Stimulated activated CD4-positive, alpha-beta T cell treated with anti-CD3 and anti-CD28 coated beads, Interleukin-2, amount 100 ng/mL, for 4 hours (primary cell): ENCODE data around the gene TMEM214.

Experiments used
- DNase-seq: peaks from one replicate; pipeline ENCODE4 v3.0.0-alpha.2; 2020; ENCODE audit warnings: low read depth

The TMEM214 gene

DNA sequence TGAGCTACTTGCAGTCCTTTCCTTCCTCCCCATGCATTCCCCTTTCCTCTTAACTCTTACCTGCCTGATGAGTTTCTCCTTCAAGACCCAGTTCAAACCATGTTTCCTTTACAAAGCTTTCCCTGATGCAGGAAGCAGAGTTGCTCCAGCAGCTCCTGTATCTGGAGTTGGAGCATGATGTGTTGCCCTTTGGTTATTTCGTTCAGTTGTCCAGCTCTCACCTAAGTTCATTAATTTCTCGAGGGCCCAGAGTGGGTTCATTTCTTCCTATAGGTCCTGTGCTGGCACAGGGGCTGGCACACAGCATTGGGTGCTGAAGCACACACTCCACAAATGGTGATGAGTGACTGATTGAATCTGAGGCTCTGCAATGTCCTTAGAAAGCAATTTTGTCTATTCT, 23.0 kb upstream of the TMEM214 start:
- no peak for DNase-seq

DNA sequence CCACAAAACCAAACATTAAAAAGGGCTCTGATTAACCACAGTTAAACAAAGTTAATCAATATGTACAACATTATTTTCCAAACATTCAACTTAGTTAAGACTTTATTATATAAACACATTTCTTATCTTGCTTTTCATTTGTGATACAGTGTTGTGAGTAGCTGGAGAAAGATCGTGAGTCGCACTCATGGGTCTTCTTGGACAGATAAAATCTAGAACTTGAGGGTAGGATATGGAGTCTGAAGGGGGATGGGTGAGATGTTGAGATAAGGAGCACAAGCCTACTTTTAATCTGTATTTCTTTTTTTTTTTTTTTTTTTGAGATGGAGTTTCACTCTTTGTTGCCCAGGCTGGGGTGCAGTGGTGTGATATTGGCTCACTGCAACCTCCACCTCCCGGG, 22.6 kb upstream of the TMEM214 start:
- no peak for DNase-seq

DNA sequence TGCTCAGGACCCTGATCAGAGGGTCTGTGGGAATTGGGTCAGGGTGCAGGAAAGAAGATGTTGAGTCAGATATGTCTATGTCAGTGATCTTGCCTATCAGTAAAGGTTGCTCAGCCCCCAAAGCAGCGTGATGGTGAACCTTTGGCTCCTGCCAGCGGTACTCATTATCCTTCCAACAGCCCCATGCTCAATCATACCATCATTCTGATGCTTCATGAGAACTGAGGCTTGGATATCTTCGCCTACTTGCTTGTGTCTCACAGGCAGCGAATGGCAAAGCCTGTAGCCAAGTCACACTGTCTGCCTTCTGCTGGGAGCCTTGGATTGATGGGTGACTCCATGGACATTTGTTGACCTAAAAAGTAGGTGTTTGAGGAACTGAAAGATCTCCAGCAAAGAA, 19.0 kb upstream of the TMEM214 start:
- no peak for DNase-seq

DNA sequence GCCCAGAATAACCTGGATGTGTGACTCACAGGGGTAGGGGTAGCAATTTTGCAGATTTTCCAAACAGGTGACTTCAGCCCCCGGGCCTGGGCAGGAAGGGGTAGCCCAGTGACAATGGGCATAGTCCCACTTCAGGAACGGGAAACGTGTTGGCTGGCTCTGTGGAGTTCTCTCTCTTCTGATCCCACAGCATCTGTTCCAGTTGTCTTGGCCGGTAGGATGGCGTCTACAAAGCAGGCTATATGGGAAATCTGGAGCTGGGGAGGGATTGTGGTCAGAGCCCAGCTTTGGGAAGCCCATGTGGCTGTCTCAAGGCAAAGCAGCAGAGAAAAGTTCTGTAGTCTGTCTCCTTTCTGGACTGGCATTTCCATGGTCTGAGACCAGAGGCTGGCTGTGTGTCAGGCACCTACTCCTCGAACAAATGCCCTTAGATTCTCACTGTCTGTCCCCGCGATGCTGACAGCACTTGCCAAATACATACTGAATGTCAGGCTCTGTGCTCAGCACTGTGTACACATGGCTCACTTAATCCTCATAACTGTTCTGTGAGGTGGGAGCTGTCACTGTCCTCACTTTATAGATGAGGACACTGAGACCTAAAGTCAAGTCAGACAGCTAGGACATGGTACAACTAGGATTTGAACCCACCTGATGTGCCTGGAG, 17.9 kb upstream of the TMEM214 start:
- no peak for DNase-seq

DNA sequence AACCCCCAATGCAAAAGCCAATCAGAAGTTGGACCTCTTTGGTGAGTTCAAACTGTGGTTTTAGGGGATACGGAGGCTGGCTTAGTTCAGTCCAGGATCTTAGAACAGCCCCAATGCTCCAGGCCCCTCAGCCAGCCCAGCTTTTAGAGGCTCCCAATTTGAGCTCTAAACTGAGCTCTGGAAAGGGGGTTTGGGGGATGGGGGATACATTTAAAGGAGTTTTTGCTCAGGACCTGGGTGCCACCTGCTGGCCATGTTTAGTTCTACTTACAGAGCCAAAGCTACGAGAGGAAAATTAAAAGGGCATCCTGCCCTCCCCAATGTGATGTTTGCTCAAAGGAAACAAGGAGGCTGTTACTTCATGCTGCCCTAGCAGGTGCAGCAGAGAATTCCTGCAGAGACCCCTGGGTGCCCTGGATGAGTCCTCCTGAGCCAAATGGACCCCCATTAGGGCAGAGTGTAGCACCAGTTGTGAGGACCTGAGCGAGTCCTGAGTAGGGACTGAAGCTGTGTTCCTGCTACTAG, 15.9 kb upstream of the TMEM214 start:
- DNase-seq, result peak; percentile 16

DNA sequence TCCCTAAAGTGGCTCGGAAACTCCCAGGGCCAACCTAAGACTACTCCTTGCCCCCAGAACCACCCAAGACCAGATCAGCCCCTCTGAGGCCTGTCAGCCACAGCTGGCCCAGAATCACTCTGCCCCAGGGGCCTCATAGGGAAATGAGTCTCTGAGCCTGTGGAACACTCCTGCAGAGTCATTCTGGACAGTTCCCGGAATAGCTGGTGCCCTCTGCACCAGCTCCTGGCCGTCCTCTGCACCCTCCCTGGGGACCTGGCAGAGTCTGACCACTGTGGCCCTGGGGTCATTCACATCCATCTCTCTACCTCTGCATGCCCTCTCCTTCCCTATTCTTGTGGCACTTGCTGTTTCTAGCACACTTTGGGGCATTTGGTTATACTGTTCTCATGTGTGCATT, 14.6 kb upstream of the TMEM214 start:
- DNase-seq, result no peak

DNA sequence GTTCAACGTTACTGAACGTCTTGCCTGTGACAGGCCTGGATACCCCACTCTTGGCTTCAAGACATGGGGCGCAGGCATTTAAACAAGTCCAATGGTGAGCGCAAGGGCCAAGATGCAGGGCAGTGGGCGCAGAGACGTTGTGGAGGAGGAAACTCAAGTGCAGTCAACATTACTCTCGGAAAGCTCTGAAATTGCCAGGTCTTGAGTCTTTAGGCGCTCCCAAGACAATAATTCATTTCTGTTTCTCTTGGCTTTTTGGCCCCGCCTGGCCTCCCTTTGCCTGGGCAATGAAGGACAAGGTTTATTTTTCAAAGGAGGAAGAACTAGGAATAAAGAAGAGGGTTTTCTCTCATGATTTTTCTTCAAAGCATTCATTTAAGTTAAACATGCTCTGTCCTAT, 13.3 kb upstream of the TMEM214 start:
- DNase-seq, result no peak

DNA sequence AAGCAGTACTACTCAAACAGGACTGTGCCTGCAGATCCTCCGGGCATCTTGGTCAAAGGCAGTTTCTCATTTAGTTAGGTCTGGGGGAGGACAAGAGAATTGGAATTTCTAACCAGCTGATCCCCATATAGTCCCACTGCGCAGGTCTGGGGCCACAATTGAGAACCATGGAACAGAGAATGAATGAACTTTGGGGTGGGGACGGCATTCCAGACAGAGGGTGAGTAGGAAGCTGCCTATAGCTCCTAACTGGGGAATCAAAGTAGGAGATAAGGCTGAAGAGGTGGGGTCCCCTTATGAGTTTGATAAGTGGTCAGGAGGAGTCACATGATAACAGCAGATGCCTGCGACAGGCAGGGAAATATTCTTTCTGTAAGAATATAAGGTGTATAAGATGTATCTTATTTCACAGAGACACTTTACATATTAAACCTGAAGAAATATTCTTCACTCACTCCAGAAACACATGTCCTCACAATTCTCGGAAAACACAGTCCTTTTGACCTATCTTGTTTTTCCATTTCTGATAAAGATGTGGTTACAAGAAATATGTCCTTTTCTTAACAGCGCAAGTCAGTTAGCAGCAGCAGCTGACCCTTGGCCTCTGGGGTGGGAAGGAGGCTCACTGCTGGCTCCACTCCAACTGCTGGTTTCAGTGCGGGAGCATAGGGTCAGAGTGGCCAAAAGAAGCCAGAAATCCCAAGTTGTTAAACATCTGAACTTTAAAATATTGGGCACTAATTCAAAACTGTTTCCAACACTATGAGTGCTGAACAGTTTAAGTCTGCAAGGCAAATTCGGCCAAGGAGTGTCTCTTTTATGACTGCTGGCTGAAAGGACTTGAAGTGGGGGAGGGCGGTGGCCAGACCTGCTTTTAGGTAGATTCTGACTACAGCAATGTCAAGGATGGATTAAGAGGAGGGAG, 12.6 kb upstream of the TMEM214 start:
- DNase-seq, result no peak

DNA sequence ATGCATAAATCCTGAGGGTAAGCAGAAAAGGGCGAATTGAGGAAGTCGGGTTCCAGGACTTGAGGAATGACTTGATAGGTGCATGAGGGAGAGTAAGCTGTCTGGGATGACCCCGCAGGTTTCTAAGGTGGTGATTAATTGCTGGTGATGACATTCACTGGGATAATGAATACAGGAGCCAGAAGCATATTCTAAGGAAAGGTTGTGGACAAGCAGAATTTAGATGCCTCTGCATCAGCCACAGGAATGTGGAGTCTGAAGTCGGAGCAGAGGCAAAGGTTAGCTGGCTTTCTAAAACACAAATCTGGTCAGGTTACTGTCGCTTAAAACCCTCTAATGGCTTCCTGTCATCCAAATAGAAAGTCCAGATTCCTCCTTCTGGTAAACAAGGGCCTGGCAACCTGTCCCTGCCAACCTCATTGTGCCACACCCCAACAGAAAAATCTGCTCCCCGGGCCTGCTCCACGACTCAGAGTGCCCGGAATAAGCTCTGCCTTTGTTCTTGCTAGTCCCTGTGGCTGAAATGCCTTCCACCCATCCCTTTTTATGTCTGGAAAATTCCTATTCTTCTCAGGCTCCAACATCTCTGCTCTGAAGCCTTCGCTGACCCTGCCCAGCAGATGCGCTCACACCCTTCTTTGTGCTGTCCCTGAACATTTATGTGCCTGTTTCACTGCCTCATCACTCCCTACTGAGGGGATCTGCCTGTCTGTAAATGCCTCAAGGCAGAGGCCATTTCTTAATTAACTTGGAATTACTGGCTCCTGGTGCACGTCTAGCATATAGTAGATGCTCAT, 11.3 kb upstream of the TMEM214 start:
- DNase-seq, result no peak

DNA sequence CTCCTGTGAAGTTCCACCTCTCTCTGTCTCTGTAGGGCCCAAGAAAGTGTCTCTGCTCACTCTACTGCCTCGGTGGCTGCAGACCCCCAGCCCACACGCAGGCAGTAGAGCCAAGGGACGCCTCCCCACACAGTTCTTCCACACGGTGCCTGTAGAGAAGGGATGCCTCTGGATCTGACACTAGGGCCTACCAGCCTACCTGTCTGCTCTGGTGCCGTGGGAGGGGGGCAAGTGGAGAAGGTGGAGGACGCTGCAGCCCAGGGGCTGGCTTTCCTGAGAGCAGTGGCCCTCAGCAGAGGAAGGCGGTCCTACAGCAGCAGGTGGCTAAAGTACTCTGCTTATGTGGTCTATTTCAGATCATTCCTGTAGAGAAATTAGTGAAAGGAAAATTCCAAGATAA, 9.0 kb upstream of the TMEM214 start:
- DNase-seq, result no peak

DNA sequence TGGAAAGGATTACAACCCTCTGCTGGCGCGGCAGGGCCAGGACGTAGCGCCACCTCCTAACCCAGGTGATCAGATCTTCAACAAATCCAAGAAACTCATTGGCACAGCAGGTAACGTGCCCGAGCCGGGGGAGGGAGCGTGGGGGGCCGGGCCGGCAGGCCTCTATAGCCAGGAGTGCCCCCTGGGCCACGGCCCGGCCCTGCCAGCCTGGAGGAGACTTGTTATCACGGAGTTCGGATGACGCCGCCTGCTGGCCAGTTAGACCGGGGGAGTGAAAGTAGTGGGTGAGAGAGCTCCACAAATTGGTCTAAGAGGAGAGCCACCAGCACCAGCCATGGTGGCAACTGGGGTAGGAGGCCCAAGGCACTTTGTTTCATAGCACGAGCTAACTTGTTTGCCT, 8.6 kb upstream of the TMEM214 start:
- DNase-seq, result no peak

DNA sequence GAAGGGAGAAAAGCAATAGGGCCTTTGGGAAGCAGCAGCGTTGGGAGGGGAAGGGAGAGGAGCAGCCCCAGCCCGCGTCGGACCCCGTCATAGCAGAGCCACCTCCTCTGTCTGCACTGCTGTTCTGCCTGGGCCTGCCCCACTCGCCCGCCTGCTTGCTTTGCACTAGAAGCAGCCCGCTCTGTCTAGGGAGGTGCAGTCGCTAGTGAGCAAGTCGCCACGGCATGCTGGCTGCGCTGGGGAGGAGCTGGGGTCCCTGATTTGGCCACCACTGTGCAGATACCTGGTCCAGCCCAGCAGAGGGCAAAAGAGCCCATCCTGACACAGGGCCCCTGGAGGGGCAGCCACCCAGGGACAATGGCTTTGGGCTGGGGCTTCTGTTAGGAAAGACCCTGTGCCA, 8.0 kb upstream of the TMEM214 start:
- DNase-seq, result no peak

DNA sequence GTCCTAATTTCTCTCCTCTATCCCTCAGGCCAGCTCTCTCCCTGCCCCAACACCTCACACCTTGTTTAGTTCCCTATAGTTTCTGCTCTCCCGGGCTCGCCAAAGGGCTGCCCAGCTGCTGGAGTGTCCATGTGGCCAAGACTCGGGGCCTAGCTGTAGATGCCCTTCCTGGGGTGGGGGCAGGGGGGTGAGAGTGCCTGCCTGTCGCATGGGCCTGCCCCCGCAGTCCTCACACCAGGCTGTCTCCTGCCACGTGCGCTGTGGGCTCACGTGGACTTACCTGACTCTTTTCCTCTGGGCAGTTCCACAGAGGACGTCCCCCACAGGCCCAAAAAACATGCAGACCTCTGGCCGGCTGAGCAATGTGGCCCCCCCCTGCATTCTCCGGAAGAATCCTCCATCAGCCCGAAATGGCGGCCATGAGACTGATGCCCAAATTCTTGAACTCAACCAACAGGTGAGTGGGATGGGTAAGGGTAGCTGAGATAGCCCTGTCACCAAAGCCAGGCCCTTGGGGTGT, 7.4 kb upstream of the TMEM214 start:
- DNase-seq, result no peak

DNA sequence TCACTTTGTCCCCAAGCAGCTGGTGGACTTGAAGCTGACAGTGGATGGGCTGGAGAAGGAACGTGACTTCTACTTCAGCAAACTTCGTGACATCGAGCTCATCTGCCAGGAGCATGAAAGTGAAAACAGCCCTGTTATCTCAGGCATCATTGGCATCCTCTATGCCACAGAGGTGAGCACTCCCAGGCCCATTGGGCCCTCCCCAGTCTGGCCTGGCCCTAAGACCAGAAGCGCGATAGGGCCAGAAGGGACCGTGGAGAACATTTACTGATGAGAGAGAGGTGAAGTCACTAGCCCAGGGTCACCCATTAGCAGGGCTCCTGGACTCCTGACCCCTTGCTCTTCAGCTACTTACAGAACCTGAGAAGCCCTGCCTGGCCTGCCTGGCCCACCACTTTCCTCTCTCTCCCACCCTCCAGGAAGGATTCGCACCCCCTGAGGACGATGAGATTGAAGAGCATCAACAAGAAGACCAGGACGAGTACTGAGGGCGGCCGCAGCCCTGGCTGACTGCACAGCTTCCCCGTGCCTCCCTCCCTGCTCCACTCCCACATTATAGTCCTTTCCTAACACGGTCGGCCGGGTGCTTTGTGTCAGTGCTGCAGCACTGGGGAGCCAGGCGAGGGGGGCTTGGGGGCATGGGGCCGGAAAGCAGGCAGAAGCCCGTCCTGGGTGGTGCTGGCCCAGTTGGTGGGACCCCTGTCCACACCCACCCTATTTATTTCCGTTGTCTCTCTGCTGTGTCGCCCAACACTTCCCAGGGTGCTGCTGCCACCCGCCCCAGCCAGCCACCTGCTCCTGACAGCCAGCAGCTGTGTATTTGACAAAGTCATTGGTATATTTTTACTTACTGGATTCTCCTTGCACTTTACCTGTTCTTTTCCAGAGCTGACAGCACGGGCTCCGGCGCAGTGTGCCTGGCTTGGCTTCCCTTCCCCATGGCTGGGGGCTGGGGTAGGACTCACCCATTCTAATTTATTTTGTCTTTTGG, 6.6 kb upstream of the TMEM214 start:
- no peak for DNase-seq

DNA sequence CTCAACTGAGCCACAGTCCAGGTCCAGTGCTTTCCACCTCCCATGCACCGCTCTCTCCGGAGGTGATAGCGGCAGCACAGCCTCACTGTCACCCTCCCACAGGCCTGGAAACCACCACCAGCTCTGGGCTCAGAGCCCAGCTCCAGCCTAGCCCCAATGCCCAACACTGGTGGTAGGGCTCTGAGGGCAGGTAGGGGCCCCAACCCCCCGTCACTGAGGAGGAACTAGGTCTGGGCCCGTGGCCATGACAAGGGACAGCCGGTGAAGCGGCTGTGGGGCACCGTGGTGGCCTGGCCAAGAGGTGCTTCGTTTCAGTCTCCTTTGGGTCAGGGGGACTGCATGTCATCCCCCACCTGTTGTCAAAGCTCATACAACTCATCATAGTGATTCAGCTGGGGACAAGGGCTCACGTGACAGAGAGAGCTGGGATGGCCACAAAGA, 5.5 kb upstream of the TMEM214 start:
- no peak for DNase-seq

DNA sequence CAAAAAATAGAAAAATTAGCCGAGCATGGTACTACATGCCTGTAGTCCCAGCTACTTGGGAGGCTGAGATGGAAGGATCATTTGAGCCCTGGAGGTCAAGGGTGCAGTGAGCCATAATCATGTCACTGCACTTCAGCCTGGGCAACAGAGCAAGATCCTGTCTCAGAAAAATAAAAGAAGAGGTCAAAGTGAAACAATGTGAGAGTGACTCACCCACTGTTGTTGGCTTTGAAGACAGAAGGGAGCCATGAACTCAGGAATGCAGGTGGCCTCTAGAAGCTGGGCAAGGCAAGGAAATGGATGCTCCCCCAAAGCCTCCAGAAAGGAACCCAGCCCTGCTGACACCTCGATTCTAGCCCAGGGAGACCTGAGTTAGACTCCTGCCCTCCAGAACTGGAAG, 3.7 kb upstream of the TMEM214 start:
- DNase-seq, result no peak

DNA sequence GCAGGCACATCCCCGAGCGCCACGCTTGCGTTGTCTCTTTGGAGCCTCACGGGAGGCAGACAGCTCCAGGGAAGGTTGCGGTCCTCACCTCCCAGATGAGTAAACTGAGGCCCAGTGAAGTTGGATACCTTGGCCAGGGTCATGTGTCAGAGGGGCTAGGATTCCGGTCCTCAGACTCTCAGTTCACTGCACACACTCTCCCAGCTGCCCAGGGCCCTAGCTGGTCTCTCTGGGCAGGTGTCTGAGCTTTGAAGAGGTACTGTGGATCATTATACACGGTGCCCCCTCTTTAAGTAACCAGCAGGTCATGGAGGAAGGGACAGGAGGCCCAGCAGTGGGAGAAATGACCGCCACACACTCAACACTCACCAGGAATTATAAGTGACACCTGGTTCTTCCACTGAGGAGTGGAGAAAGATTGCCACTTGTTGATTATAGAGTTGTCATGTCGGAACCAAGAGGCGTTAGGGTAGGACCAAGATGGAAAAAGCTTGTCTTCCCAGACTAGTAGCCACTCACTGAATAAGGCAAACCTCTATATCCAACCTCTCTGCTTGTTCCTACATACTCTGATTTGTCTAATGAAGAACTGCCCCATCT, 588 bp downstream of the TMEM214 start:
- DNase-seq, result no peak

DNA sequence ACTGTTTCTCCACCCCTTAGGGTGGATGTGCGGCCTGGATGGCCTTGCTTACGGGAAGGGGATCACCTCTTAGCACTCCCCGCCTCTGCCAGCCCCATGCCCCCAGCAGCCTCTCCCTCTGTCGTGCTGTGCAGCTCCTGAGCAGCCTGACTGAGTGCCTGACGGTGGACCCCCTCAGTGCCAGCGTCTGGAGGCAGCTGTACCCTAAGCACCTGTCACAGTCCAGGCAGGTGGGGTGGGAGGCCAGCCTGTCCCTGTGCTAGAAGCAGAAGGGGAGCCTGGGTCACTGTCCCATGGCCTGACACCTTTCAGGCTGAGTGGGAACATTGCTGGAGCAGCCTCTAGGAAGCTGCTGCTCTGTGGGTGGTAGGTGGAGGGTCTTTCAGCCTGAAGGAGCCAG, 5.2 kb downstream of the TMEM214 start:
- no peak for DNase-seq

DNA sequence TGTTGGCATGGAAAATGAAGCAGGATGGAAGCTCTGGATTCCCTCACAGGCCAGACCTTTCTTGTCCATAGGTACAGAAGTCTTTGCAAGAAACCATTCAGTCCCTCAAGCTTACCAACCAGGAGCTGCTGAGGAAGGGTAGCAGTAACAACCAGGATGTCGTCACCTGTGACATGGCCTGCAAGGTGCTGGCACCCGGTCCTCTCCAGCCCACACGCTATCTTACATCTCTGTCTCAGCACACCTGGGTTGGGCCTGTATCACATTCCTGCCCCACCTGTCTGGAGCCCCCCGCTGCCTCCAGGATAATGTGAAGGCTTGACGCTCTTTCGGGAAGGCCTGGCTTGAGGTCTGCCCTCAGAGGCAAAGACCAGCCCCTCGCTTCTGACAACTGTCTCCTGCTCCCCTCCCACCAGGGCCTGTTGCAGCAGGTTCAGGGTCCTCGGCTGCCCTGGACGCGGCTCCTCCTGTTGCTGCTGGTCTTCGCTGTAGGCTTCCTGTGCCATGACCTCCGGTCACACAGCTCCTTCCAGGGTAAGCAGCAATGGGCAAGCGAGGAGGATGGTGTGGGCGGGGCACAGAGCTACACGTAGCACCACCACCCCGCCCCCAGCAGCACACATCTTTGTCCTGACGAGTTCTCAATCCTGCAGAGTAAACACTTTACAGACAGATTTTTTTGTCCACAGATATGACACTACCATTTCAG, 6.0 kb downstream of the TMEM214 start:
- DNase-seq, result no peak

DNA sequence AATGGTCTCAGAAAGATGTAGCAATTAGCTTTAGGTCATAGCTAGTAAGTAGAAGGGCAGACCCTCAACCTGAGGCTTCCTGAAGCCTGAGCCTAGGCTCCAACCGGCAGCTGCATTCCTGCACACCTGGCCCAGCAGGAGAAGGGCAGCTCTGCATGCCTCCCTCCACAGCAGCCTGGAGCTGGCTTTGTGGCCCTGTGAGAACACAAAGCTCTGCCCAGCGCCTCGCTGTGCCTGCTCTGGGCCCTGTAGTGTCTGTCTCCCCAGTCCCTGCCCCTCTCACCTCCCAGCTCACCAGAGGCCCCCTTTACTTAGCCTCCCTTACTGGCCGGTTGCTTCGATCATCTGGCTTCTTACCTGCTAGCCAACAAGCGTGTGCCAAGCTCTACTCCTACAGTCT, 6.7 kb downstream of the TMEM214 start:
- DNase-seq, result no peak
